ENCODE results near the gene NPTX1.

Gene NPTX1

DNA sequence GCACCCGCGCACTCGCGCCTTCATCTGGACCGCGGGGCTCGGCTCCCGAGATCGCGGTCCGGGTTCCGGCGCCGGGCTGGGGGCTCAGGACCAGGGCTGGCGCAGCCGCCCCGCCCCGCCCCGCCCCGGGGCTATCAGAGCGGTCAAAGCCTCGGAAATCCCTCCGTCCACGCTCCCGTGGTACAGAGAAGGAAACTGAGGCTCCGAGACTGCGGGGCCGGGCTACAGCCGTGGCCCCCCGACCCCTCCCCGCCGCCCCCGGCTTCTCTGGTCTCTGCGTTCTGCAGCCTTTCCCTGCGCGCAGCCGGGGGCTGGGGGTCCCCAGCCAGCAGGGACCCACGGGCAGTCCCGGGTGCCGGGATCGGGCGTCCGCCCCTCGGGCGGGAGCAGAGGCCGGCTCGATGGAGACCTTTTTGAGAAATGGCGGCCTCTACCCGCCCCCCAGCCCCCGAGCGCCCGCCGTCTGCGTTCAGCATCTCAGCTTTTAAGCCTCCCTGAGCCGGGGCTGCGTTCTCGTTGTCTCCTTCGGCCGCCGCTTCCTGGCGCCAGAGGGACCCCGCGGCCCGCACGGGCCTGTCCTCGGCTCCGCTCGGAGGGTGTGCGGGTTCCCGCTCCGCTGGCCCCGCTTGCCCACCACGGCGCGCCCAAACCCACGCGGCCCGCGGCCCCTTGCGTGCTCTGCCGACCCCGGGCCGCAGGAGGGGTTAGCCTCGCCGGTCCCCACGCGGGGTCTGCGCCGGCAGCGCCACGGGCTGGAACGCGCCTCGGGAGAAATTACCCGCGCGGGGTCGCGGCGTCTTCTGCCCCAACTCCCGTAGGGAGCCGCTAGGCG lies 1.5 kb upstream of the NPTX1 start:
- no peak overlapping the region for H3K27ac ChIP-seq (ENCODE audit: low read depth, low read length)
- H3K4me3 ChIP-seq (ENCODE audit: low read depth, low read length) = peak overlapping the region; percentile 38; the same call in 1 of the 2 replicates
- no peak overlapping the region for H3K9ac ChIP-seq (ENCODE audit: low read depth, low read length)
- H3K27me3 ChIP-seq (ENCODE audit: control insufficient read depth, insufficient read depth, low read length) = peaks cover 100% of the 10 kb centered on the region
- no peaks in the 10 kb centered on the region for H3K36me3 ChIP-seq (ENCODE audit: control insufficient read depth, insufficient read depth, low read length)
- H3K4me1 ChIP-seq (ENCODE audit: control insufficient read depth, insufficient read depth, low read length) = peaks cover 17% of the 10 kb centered on the region
- no peaks in the 10 kb centered on the region for H3K9me3 ChIP-seq (ENCODE audit: control insufficient read depth, insufficient read depth, low read length)

DNA sequence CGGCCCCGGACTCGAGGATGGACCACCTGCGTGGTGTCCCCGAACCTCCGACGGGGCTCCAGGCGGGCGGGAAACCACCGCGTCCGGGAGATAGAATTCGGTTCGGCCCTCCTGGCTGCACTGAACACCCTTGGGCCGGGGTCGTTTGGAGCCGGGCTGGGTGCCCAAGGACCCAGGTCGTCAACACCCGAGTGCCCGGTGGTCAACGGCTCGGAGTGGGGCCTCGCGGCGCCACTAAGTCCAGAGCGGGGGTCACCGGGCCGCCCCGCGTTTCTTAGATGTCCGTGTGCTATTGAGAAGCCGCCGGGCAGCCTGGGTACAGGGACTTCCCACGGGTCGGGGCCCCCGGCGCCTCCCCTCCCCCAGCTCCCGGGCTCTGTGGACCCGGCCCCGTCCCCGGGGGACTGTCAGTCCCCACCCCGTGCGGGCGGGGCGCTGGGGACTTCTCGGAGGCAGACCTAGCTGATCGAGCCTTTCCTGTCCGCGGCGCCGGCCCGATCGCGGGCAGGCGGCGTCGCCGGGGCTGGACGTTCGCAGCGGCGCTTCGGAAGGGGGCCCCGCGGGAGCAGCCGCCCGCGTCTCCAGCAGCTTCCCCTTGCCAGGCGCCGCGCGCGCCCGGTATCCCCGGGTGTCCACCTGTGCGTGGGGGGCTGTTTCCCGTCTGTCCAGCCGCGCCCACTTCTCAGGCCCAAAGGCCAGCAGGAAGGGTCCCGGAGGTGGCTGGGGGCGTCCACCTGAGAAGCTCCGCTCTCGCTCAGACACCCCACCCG lies 655 bp upstream of the NPTX1 start:
- H3K36me3 ChIP-seq (ENCODE audit: control insufficient read depth, insufficient read depth, low read length) = no peaks in the 10 kb centered on the region
- H3K4me3 ChIP-seq (ENCODE audit: low read depth, low read length) = peak overlapping the region; percentile 38; the same call in 1 of the 2 replicates
- no peak overlapping the region for H3K9ac ChIP-seq (ENCODE audit: low read depth, low read length)
- peaks cover 100% of the 10 kb centered on the region for H3K27me3 ChIP-seq (ENCODE audit: control insufficient read depth, insufficient read depth, low read length)
- H3K27ac ChIP-seq (ENCODE audit: low read depth, low read length) = no peak overlapping the region
- no peaks in the 10 kb centered on the region for H3K9me3 ChIP-seq (ENCODE audit: control insufficient read depth, insufficient read depth, low read length)
- peaks cover 17% of the 10 kb centered on the region for H3K4me1 ChIP-seq (ENCODE audit: control insufficient read depth, insufficient read depth, low read length)

DNA sequence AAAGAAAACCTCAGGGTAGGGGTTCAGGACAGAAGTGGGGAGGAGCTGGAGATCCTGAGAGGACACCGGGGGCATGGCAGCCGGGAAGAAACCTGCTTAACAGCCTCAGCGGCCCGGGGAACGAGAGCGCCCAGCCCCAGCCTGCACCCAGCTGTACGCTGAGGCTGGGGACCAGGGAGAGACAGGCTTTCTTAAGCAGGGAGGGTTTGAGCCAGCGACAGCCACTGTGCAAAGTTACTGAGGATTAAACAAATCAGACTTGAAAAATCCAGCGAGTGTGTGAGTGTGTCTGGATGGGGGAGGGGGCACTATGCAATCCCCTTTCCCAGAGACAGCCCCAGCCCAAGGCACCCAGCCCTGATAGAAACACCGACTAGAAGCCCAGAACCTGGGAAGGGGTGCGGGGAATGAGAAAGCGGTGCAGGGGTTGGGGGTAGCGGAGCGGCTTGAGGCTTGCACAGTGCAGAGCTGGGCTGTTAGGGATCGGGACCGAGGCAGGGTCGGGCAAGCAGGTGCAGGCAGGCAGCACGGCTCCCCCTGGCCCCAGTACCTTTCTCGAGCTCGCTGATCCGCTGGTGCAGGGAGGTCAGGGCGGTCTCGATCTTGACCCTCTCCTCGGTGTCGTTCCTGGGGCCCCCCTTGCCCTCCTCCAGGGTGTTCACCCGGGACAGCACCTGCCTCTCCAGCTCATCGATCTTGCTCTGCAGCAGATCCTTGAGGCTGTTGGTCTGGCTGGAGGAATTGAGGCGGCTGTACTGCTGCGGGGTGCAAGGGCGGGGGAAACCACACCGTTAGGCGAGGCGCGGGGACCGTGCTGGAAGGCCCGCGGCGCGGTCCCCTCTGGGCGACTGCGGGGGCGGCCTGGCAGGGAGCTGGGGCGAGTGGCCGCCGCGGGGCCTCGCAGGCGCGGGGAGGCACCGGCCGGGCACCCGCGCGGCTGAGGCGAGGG lies 1.2 kb downstream of the NPTX1 start:
- peak overlapping the region; percentile 47; the same call in 1 of the 2 replicates for H3K4me3 ChIP-seq (ENCODE audit: low read depth, low read length)
- H3K9me3 ChIP-seq (ENCODE audit: control insufficient read depth, insufficient read depth, low read length) = no peaks in the 10 kb centered on the region
- H3K27ac ChIP-seq (ENCODE audit: low read depth, low read length) = no peak overlapping the region
- no peak overlapping the region for H3K9ac ChIP-seq (ENCODE audit: low read depth, low read length)
- peaks cover 9% of the 10 kb centered on the region for H3K4me1 ChIP-seq (ENCODE audit: control insufficient read depth, insufficient read depth, low read length)
- H3K36me3 ChIP-seq (ENCODE audit: control insufficient read depth, insufficient read depth, low read length) = no peaks in the 10 kb centered on the region
- peaks cover 97% of the 10 kb centered on the region for H3K27me3 ChIP-seq (ENCODE audit: control insufficient read depth, insufficient read depth, low read length)

DNA sequence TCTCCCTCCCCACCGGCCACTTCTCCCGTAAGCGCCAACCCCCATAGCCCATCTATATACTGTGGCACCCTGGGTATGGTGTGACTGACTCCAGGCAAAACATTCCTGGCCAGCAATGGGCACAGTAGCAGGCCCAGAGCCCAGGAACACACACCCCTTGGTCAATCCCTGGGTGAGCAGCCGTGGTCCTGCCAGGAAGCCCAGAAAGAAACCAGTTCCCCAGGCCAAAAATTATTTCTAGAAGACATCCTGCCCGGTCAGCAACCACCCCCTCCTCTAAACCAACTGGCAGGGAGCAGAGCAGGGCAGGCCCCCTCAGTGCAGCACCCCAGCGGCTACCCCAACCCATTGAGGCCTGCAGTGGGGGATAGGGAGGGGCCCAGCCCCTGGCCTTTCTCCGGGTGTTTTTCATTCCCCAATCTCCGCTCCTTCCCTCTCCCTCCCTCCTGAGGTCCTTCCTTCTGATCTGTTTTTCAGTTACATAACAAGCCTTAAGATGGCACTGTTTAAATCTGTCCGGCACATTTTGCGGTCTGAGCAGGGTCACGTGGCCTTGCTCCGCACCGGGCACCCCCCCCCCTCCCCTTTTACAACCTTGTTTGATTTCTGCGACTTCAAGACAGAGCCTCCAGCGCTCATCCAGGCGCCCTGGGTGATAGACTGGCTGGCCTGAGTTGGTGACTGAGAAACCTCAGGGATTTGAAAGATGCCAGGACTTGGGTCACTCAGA lies 2.0 kb downstream of the NPTX1 start:
- Histone ChIP-seq H3K27me3 (ENCODE audit: control insufficient read depth, insufficient read depth, low read length) (peaks cover 88% of the 10 kb centered on the region), H3K36me3 (ENCODE audit: control insufficient read depth, insufficient read depth, low read length) (no peaks in the 10 kb centered on the region), H3K9ac (ENCODE audit: low read depth, low read length) (no peak overlapping the region)

DNA sequence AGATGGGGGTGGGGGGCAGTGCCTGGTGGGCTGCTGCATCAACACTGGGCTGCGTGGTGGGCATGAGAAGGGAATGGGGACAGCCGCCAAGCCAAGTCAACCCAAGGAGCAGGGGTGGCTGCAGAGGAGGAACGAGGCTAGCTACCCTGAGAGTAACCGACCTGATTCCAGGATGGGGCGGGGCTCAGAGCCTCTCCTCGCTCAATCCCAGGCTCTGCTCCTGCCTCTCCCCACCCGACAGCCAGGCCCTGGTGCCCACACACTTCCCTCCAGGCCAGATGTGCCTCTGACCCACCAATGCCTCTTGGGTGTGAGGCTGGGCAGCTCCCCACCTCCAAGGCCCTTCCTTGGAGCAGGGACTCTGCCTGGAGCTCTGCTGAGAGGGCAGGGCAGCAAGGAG lies 2.7 kb downstream of the NPTX1 start:
- no peaks in the 10 kb centered on the region for H3K9me3 ChIP-seq (ENCODE audit: control insufficient read depth, insufficient read depth, low read length)
- no peak overlapping the region for H3K4me3 ChIP-seq (ENCODE audit: low read depth, low read length)
- H3K4me1 ChIP-seq (ENCODE audit: control insufficient read depth, insufficient read depth, low read length) = peaks cover 9% of the 10 kb centered on the region
- no peaks in the 10 kb centered on the region for H3K36me3 ChIP-seq (ENCODE audit: control insufficient read depth, insufficient read depth, low read length)
- H3K27ac ChIP-seq (ENCODE audit: low read depth, low read length) = no peak overlapping the region
- no peak overlapping the region for H3K9ac ChIP-seq (ENCODE audit: low read depth, low read length)
- H3K27me3 ChIP-seq (ENCODE audit: control insufficient read depth, insufficient read depth, low read length) = peaks cover 85% of the 10 kb centered on the region

More for the DNA sequence above, 2.0 kb downstream of the NPTX1 start:
- Histone ChIP-seq H3K27ac (ENCODE audit: low read depth, low read length) (no peak overlapping the region), H3K9me3 (ENCODE audit: control insufficient read depth, insufficient read depth, low read length) (no peaks in the 10 kb centered on the region), H3K4me3 (ENCODE audit: low read depth, low read length) (peak overlapping the region; percentile 47; the same call in 1 of the 2 replicates), H3K4me1 (ENCODE audit: control insufficient read depth, insufficient read depth, low read length) (peaks cover 9% of the 10 kb centered on the region)

DNA sequence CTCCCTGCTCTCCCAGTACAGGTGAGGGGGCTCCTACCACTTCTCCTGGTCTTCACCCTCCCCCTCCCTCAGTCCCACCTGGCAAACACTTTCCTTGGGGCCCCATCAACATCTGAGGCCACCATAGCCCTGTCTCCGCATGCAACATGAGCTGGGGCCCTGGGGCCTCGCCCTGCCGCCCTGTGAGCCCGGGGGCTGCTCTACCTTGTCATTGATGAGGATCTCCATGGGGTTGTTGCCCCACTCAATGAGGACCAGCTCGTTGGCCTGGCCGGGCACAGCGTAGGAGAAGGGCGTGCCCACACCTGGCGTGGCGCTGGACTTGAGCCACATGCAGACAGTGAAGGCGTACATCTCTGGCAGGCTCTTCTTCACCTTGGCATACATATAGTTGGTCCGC lies 3.4 kb downstream of the NPTX1 start:
- Histone ChIP-seq H3K36me3 (ENCODE audit: control insufficient read depth, insufficient read depth, low read length) (no peaks in the 10 kb centered on the region), H3K27me3 (ENCODE audit: control insufficient read depth, insufficient read depth, low read length) (peaks cover 82% of the 10 kb centered on the region)

DNA sequence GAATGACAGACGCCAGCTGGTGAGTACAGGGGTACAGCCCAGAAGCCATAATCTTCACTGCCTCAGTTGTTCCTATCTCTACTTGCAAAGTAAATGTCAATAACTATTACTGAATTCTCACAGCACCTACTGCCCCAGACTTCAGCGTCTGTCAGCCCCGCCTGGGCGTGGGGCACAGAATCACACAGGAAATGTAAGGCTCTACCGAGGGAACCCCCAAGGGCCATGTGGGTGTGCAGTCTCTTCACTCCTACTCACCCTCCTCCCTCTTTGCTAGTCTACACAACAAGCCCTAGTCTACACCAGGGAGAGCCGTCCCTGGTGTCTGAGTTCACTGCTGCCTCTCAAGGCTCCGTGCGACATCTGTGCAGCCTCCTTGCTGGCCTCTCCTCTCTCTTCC lies 4.5 kb downstream of the NPTX1 start:
- no peak overlapping the region for H3K4me3 ChIP-seq (ENCODE audit: low read depth, low read length)
- H3K27me3 ChIP-seq (ENCODE audit: control insufficient read depth, insufficient read depth, low read length) = peaks cover 75% of the 10 kb centered on the region
- H3K9ac ChIP-seq (ENCODE audit: low read depth, low read length) = no peak overlapping the region
- H3K4me1 ChIP-seq (ENCODE audit: control insufficient read depth, insufficient read depth, low read length) = peaks cover 9% of the 10 kb centered on the region
- no peaks in the 10 kb centered on the region for H3K9me3 ChIP-seq (ENCODE audit: control insufficient read depth, insufficient read depth, low read length)
- H3K36me3 ChIP-seq (ENCODE audit: control insufficient read depth, insufficient read depth, low read length) = no peaks in the 10 kb centered on the region
- no peak overlapping the region for H3K27ac ChIP-seq (ENCODE audit: low read depth, low read length)

More for the DNA sequence above, 3.4 kb downstream of the NPTX1 start:
- no peak overlapping the region for H3K27ac ChIP-seq (ENCODE audit: low read depth, low read length)
- no peaks in the 10 kb centered on the region for H3K9me3 ChIP-seq (ENCODE audit: control insufficient read depth, insufficient read depth, low read length)
- H3K4me3 ChIP-seq (ENCODE audit: low read depth, low read length) = no peak overlapping the region
- H3K9ac ChIP-seq (ENCODE audit: low read depth, low read length) = no peak overlapping the region
- H3K4me1 ChIP-seq (ENCODE audit: control insufficient read depth, insufficient read depth, low read length) = peaks cover 9% of the 10 kb centered on the region

DNA sequence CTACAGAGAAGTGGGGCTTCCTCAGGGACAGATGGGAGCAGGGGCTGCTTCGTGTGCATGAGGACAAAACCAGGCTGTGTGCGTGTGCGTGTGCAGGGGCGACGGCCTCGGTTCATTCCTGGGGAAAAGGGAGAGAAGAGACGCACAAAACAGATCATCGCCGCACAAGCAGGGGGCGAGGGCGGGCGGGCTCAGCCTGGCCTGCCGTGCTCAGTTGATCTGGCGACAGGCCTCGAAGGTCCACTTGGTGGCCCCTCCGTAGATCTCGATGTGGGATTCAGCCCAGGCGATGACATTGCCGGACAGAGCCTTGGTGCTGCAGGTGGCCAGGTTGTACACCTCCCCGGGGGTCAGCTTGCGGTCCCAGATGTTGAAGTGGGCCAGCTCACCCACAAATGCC lies 5.8 kb downstream of the NPTX1 start:
- no peak overlapping the region for H3K9ac ChIP-seq (ENCODE audit: low read depth, low read length)
- peaks cover 9% of the 10 kb centered on the region for H3K4me1 ChIP-seq (ENCODE audit: control insufficient read depth, insufficient read depth, low read length)
- H3K27me3 ChIP-seq (ENCODE audit: control insufficient read depth, insufficient read depth, low read length) = peaks cover 62% of the 10 kb centered on the region
- no peak overlapping the region for H3K27ac ChIP-seq (ENCODE audit: low read depth, low read length)
- H3K9me3 ChIP-seq (ENCODE audit: control insufficient read depth, insufficient read depth, low read length) = no peaks in the 10 kb centered on the region
- H3K4me3 ChIP-seq (ENCODE audit: low read depth, low read length) = no peak overlapping the region
- H3K36me3 ChIP-seq (ENCODE audit: control insufficient read depth, insufficient read depth, low read length) = no peaks in the 10 kb centered on the region

DNA sequence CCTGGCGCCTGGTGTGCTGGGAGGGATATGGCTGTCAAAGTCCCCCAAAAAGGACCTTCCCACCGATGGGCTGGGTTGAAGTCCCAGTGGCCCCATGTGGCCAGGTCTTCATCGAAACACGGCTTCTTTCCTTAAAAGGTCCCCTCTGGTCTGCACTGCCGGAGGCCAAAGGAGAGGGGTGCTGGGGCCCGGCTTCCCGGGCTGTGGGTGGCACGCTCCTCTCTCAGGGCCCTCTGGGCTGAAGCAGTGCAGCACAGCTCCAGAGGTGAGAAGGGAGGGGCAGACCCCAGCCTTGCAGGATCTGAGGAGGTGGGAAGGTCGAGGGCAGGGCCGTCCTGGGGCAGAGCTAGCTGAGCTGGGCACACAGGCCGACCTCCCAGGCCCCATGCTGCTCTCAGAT lies 6.7 kb downstream of the NPTX1 start:
- H3K27me3 ChIP-seq (ENCODE audit: control insufficient read depth, insufficient read depth, low read length) = peaks cover 53% of the 10 kb centered on the region
- peaks cover under 1% of the 10 kb centered on the region; the same call in 1 of the 2 replicates for H3K4me1 ChIP-seq (ENCODE audit: control insufficient read depth, insufficient read depth, low read length)
- H3K9ac ChIP-seq (ENCODE audit: low read depth, low read length) = no peak overlapping the region
- H3K27ac ChIP-seq (ENCODE audit: low read depth, low read length) = no peak overlapping the region
- no peaks in the 10 kb centered on the region for H3K9me3 ChIP-seq (ENCODE audit: control insufficient read depth, insufficient read depth, low read length)
- no peaks in the 10 kb centered on the region for H3K36me3 ChIP-seq (ENCODE audit: control insufficient read depth, insufficient read depth, low read length)
- no peak overlapping the region for H3K4me3 ChIP-seq (ENCODE audit: low read depth, low read length)

All from HUES48 (cell line).